ENCODE results near the gene KIAA0408. TPM values are rescaled to one million over a fixed set of nuclear protein-coding genes. Genes with fewer than 3 reads are reported as not detected.

Gene KIAA0408
- total RNA-seq, 1 donor from 2014 or later: 0.80 TPM

- CTCF ChIA-PET: no interaction called here
- DNase-seq (no peak), ATAC-seq (ENCODE audit: low read depth) (no peak)
- Mint-ChIP-seq H3K4me3 (no peak overlapping the region), H3K27me3 (peaks cover 6% of the 10 kb centered on the region), H3K36me3 (ENCODE audit: low read depth) (no peaks in the 10 kb centered on the region), H3K4me1 (no peaks in the 10 kb centered on the region), H3K9me3 (no peaks in the 10 kb centered on the region), H3K27ac (no peak overlapping the region)
- intact Hi-C loops (cut with micrococcal nuclease): no loop called here
- no peak for TF ChIP-seq CTCF (IDR thresholded peaks at IDR 0.05)
- POLR2A ChIA-PET: no interaction called here
Measured at GRCh38 chr6:127452803-127453202, 6.4 kb downstream of the KIAA0408 start.

GRCh38 chr6:127451388-127451787 is 7.8 kb downstream of the KIAA0408 start:
- H3K4me3 Mint-ChIP-seq: no peak overlapping the region
- no peaks in the 10 kb centered on the region for H3K36me3 Mint-ChIP-seq (ENCODE audit: low read depth)
- DNase-seq (no peak), ATAC-seq (ENCODE audit: low read depth) (no peak)
- intact Hi-C loops (cut with micrococcal nuclease): no loop called here
- CTCF ChIA-PET: no interaction called here
- H3K4me1 Mint-ChIP-seq: no peaks in the 10 kb centered on the region
- no peak overlapping the region for H3K27ac Mint-ChIP-seq
- no peak for TF ChIP-seq CTCF (IDR thresholded peaks at IDR 0.05)
- no peaks in the 10 kb centered on the region for H3K9me3 Mint-ChIP-seq
- H3K27me3 Mint-ChIP-seq: peaks cover 6% of the 10 kb centered on the region
- POLR2A ChIA-PET: no interaction called here

GRCh38 chr6:127447780-127448179 is 11.4 kb downstream of the KIAA0408 start:
- no peak for DNase-seq

GRCh38 chr6:127446356-127446755 is 12.8 kb downstream of the KIAA0408 start:
- intact Hi-C loops (cut with micrococcal nuclease): no loop called here
- CTCF ChIA-PET: no interaction called here
- DNase-seq: no peak
- H3K4me1 Mint-ChIP-seq: no peaks in the 10 kb centered on the region
- no peak overlapping the region for H3K4me3 Mint-ChIP-seq
- peaks cover 8% of the 10 kb centered on the region for H3K27me3 Mint-ChIP-seq
- no peaks in the 10 kb centered on the region for H3K9me3 Mint-ChIP-seq
- POLR2A ChIA-PET: no interaction called here
- H3K36me3 Mint-ChIP-seq (ENCODE audit: low read depth): no peaks in the 10 kb centered on the region
- ATAC-seq (ENCODE audit: low read depth): no peak
- no peak overlapping the region for H3K27ac Mint-ChIP-seq
- no peak for TF ChIP-seq CTCF (IDR thresholded peaks at IDR 0.05)

More at GRCh38 chr6:127447780-127448179, 11.4 kb downstream of the KIAA0408 start:
- TF ChIP-seq CTCF (IDR thresholded peaks at IDR 0.05): no peak
- H3K36me3 Mint-ChIP-seq (ENCODE audit: low read depth): no peaks in the 10 kb centered on the region
- no peak for ATAC-seq (ENCODE audit: low read depth)
- no peaks in the 10 kb centered on the region for H3K9me3 Mint-ChIP-seq
- ChIA-PET POLR2A (no interaction called here), CTCF (interaction anchor here (1.0 kb wide), 1 partner anchor 16 kb away, joined by 3 read pairs; no protein-coding TSS in a partner anchor)
- H3K27ac Mint-ChIP-seq: no peak overlapping the region
- H3K27me3 Mint-ChIP-seq: peaks cover 7% of the 10 kb centered on the region
- H3K4me1 Mint-ChIP-seq: no peaks in the 10 kb centered on the region
- H3K4me3 Mint-ChIP-seq: no peak overlapping the region
- intact Hi-C loops (cut with micrococcal nuclease): no loop called here

GRCh38 chr6:127441881-127442280 is 17.3 kb downstream of the KIAA0408 start:
- Mint-ChIP-seq H3K9me3 (no peaks in the 10 kb centered on the region), H3K4me1 (no peaks in the 10 kb centered on the region), H3K4me3 (no peak overlapping the region), H3K27ac (no peak overlapping the region), H3K36me3 (ENCODE audit: low read depth) (no peaks in the 10 kb centered on the region), H3K27me3 (peaks cover 13% of the 10 kb centered on the region)
- ChIA-PET CTCF (no interaction called here), POLR2A (no interaction called here)
- no peak for TF ChIP-seq CTCF (IDR thresholded peaks at IDR 0.05)
- no peak for DNase-seq
- no peak for ATAC-seq (ENCODE audit: low read depth)
- intact Hi-C loops (cut with micrococcal nuclease): no loop called here

Measured in activated B cell treated with CpG ODN at 0.5 μM for 24 hours (primary cell).